ENCODE results near the gene IER3.

Gene IER3

DNA sequence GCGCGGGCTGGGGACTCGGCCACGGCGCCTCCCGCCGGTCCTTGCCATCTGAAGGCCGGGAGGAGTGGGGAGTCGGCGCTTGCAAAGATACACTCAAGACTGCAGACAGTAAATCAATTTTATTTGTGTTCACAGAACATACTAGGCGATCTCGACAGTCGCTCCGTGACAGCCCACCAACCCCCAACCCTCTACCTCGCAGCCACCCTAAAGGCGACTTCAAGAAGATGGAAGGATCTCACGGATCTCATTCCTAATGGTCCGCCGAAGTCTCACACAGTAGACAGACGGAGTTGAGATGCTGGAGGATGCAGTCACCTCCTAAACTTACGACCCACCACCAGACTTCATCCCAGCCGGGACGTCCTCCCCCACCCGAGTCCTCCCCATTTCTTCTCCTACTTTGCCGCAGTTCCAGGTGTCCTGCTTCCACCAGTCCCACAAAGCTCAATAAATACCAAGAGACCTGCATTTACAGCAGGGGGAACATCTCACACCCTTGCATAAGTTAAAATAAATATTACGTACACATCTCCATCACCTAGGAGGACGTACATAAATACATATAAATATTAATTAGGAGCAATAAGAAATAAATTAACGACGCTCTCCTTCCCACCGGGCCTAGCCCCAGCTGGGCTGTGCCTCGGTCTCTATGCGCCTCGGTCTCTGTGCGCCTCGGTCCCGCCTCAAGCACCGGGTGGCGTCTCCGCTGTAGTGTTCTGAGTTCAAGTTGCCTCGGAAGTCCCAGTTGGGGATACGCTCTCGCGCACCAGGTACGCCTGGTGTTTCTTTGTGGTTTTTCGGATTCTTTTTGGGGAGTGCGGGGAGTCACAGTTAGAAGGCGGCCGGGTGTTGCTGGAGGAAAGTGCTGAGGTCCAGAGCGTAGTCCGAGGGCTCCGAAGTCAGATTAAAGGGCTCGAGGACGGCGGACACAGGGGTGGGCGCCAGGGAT lies 971 bp downstream of the IER3 start:
- Histone ChIP-seq H3K4me1 (ENCODE audit: control insufficient read depth, insufficient read depth, low read length) (peaks cover 15% of the 10 kb centered on the region; the same call in 1 of the 2 replicates), H3K9ac (ENCODE audit: low read length) (peak overlapping the region; percentile 99), H3K27ac (ENCODE audit: low read depth, low read length) (peak overlapping the region; percentile 62; the same call in 1 of the 2 replicates), H3K4me3 (ENCODE audit: low read depth, low read length) (peak overlapping the region; percentile 97), H3K27me3 (ENCODE audit: control insufficient read depth, insufficient read depth, low read length) (no peaks in the 10 kb centered on the region), H3K36me3 (ENCODE audit: control insufficient read depth, insufficient read depth, low read length) (peaks cover 38% of the 10 kb centered on the region), H3K9me3 (ENCODE audit: control insufficient read depth, insufficient read depth, low read depth, low read length) (no peaks in the 10 kb centered on the region)

- H3K27me3 ChIP-seq (ENCODE audit: control insufficient read depth, insufficient read depth, low read length), result no peaks in the 10 kb centered on the region
- peak within 1 kb of the TSS; percentile 97 for H3K4me3 ChIP-seq (ENCODE audit: low read depth, low read length)
Measured at GRCh38 chr6:30742316-30743098, 1.8 kb downstream of the IER3 start, which contains the start of gene FLOT1. Gene FLOT1 (minus strand): TSS chr6:30742687. CDS start chr6:30742189, 498 bp downstream.

DNA sequence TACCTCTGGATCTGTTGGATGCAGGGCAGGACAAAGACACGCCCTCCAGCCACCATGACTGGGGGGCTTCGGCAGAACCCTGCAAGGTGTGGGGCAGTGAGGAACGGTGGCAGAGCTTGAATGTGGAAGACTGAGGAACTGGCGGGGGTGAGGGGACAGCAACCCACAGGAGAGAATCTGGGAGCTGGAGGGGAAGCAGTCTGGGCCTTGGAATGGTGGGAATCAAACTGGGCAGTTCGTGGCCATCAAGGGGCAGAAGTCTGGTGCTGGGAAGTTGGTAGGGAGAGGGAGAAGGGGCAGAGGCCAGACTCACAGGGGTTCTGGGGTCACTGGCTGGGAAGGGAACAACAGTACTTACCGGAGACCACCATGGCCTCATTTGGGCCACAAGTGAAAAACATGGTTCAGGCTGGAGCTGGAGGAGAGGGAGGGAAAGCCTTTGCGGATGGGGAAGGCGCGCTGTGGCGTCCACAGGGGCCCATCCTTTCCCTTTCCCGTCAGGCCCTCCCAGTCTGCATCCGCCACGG lies 2.5 kb downstream of the IER3 start:
- Histone ChIP-seq H3K27me3 (ENCODE audit: control insufficient read depth, insufficient read depth, low read length) (no peaks in the 10 kb centered on the region), H3K4me3 (ENCODE audit: low read depth, low read length) (peak overlapping the region; percentile 97), H3K27ac (ENCODE audit: low read depth, low read length) (peak overlapping the region; percentile 62; the same call in 1 of the 2 replicates), H3K9me3 (ENCODE audit: control insufficient read depth, insufficient read depth, low read depth, low read length) (no peaks in the 10 kb centered on the region), H3K9ac (ENCODE audit: low read length) (peak overlapping the region; percentile 99), H3K36me3 (ENCODE audit: control insufficient read depth, insufficient read depth, low read length) (peaks cover 53% of the 10 kb centered on the region), H3K4me1 (ENCODE audit: control insufficient read depth, insufficient read depth, low read length) (peaks cover 15% of the 10 kb centered on the region; the same call in 1 of the 2 replicates)

More at GRCh38 chr6:30742316-30743098, 1.8 kb downstream of the IER3 start, which contains the start of gene FLOT1:
- Histone ChIP-seq H3K36me3 (ENCODE audit: control insufficient read depth, insufficient read depth, low read length) (peaks cover 47% of the 10 kb centered on the region), H3K9ac (ENCODE audit: low read length) (peak within 1 kb of the TSS; percentile 99), H3K9me3 (ENCODE audit: control insufficient read depth, insufficient read depth, low read depth, low read length) (no peaks in the 10 kb centered on the region), H3K27ac (ENCODE audit: low read depth, low read length) (peak within 1 kb of the TSS; percentile 62; the same call in 1 of the 2 replicates), H3K4me1 (ENCODE audit: control insufficient read depth, insufficient read depth, low read length) (peaks cover 15% of the 10 kb centered on the region; the same call in 1 of the 2 replicates)

GRCh38 chr6:30741063-30741779 lies 3.1 kb downstream of the IER3 start:
- Histone ChIP-seq H3K27ac (ENCODE audit: low read depth, low read length) (peak overlapping the region; percentile 62; the same call in 1 of the 2 replicates), H3K9ac (ENCODE audit: low read length) (peak overlapping the region; percentile 99), H3K27me3 (ENCODE audit: control insufficient read depth, insufficient read depth, low read length) (no peaks in the 10 kb centered on the region), H3K4me3 (ENCODE audit: low read depth, low read length) (peak overlapping the region; percentile 97), H3K9me3 (ENCODE audit: control insufficient read depth, insufficient read depth, low read depth, low read length) (no peaks in the 10 kb centered on the region), H3K4me1 (ENCODE audit: control insufficient read depth, insufficient read depth, low read length) (peaks cover 15% of the 10 kb centered on the region; the same call in 1 of the 2 replicates), H3K36me3 (ENCODE audit: control insufficient read depth, insufficient read depth, low read length) (peaks cover 57% of the 10 kb centered on the region)

GRCh38 chr6:30740540-30740870 lies 3.8 kb downstream of the IER3 start:
- Histone ChIP-seq H3K4me3 (ENCODE audit: low read depth, low read length) (no peak overlapping the region), H3K9ac (ENCODE audit: low read length) (peak overlapping the region; percentile 2), H3K27me3 (ENCODE audit: control insufficient read depth, insufficient read depth, low read length) (no peaks in the 10 kb centered on the region), H3K27ac (ENCODE audit: low read depth, low read length) (no peak overlapping the region), H3K9me3 (ENCODE audit: control insufficient read depth, insufficient read depth, low read depth, low read length) (no peaks in the 10 kb centered on the region), H3K4me1 (ENCODE audit: control insufficient read depth, insufficient read depth, low read length) (peaks cover 15% of the 10 kb centered on the region; the same call in 1 of the 2 replicates), H3K36me3 (ENCODE audit: control insufficient read depth, insufficient read depth, low read length) (peaks cover 64% of the 10 kb centered on the region)

GRCh38 chr6:30738532-30738931 lies 5.8 kb downstream of the IER3 start:
- Histone ChIP-seq H3K27me3 (ENCODE audit: control insufficient read depth, insufficient read depth, low read length) (no peaks in the 10 kb centered on the region), H3K4me1 (ENCODE audit: control insufficient read depth, insufficient read depth, low read length) (peaks cover 8% of the 10 kb centered on the region; the same call in 1 of the 2 replicates), H3K9ac (ENCODE audit: low read length) (no peak overlapping the region), H3K9me3 (ENCODE audit: control insufficient read depth, insufficient read depth, low read depth, low read length) (no peaks in the 10 kb centered on the region), H3K4me3 (ENCODE audit: low read depth, low read length) (no peak overlapping the region), H3K36me3 (ENCODE audit: control insufficient read depth, insufficient read depth, low read length) (peaks cover 77% of the 10 kb centered on the region), H3K27ac (ENCODE audit: low read depth, low read length) (no peak overlapping the region)

GRCh38 chr6:30735668-30736314 lies 8.6 kb downstream of the IER3 start:
- Histone ChIP-seq H3K36me3 (ENCODE audit: control insufficient read depth, insufficient read depth, low read length) (peaks cover 82% of the 10 kb centered on the region), H3K4me1 (ENCODE audit: control insufficient read depth, insufficient read depth, low read length) (no peaks in the 10 kb centered on the region; the same call in 1 of the 2 replicates), H3K27me3 (ENCODE audit: control insufficient read depth, insufficient read depth, low read length) (no peaks in the 10 kb centered on the region), H3K9me3 (ENCODE audit: control insufficient read depth, insufficient read depth, low read depth, low read length) (no peaks in the 10 kb centered on the region), H3K4me3 (ENCODE audit: low read depth, low read length) (no peak overlapping the region), H3K9ac (ENCODE audit: low read length) (no peak overlapping the region), H3K27ac (ENCODE audit: low read depth, low read length) (no peak overlapping the region)

GRCh38 chr6:30732237-30732943 lies 12.0 kb downstream of the IER3 start:
- H3K4me1 ChIP-seq (ENCODE audit: control insufficient read depth, insufficient read depth, low read length), result peaks cover 4% of the 10 kb centered on the region; the same call in 1 of the 2 replicates
- H3K9ac ChIP-seq (ENCODE audit: low read length), result no peak overlapping the region
- H3K9me3 ChIP-seq (ENCODE audit: control insufficient read depth, insufficient read depth, low read depth, low read length), result no peaks in the 10 kb centered on the region
- no peaks in the 10 kb centered on the region for H3K27me3 ChIP-seq (ENCODE audit: control insufficient read depth, insufficient read depth, low read length)
- H3K4me3 ChIP-seq (ENCODE audit: low read depth, low read length), result no peak overlapping the region
- peaks cover 79% of the 10 kb centered on the region for H3K36me3 ChIP-seq (ENCODE audit: control insufficient read depth, insufficient read depth, low read length)
- H3K27ac ChIP-seq (ENCODE audit: low read depth, low read length), result no peak overlapping the region

DNA sequence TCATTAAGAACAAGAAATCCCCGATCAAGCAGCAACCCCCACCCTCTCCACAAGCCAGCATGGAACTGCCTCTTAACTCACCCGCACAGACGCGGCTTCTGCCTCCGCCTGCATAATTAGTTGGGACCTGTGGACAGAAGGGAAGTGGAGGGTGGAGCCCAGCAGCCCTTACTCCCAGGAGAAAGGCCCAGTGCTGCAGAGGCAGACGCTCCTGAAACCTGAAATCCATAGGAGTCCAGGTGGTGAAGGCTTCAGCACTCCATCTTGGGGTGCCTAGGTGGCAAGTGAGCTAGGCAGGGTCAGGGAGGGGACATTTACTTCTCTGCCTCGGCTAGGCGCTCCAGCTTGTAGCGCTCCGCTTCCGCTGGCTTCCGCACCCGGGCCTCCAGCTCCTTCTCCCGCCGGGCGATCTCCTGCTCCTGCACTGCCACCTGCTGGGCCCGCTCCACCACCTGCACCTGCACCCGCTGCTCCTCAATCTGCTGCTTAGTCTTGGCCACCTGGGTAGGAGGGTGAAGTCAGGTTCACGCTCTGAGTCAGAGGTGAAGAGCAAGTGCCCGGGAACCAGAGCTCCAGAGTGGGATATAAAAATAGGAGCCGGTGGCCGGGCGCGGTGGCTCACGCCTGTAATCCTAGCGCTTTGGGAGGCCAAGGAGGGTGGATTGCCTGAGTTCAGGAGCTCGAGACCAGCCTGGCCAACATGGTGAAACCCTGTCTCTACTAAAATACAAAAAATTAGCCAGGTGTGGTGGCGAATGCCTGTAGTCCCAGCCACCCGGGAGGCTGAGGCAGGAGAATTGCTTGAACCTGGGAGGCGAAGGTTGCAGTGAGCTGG lies 13.5 kb downstream of the IER3 start:
- Histone ChIP-seq H3K9me3 (ENCODE audit: control insufficient read depth, insufficient read depth, low read depth, low read length) (no peaks in the 10 kb centered on the region), H3K4me3 (ENCODE audit: low read depth, low read length) (no peak overlapping the region), H3K27ac (ENCODE audit: low read depth, low read length) (no peak overlapping the region), H3K9ac (ENCODE audit: low read length) (no peak overlapping the region), H3K27me3 (ENCODE audit: control insufficient read depth, insufficient read depth, low read length) (no peaks in the 10 kb centered on the region), H3K36me3 (ENCODE audit: control insufficient read depth, insufficient read depth, low read length) (peaks cover 69% of the 10 kb centered on the region), H3K4me1 (ENCODE audit: control insufficient read depth, insufficient read depth, low read length) (peaks cover 4% of the 10 kb centered on the region; the same call in 1 of the 2 replicates)

Data from HUES6 (cell line).